Esophagus squamous epithelium (tissue), 5 donors: ENCODE measurements around the gene PRSS22. TPM values are rescaled to one million over a fixed set of nuclear protein-coding genes. Genes with fewer than 3 reads are reported as not detected.

Experiments
- DNase-seq: peaks from one replicate; lab custom pipeline; 2025; lab: John Stamatoyannopoulos, UW
- H3K27ac ChIP-seq, 4 donors: fragments of 200-600 bp; sonication (generic); one replicate each; pipeline ENCODE4 v1.5.1; 2016 to 2019; ENCODE audit warnings: mild to moderate bottlenecking in 1 of 4
- H3K27me3 ChIP-seq, 4 donors: fragments of 200-600 bp; sonication (generic); 1 replicate in 3 of 4; 2 replicates in 1 of 4; pipeline versions ENCODE4 v1.5.1 to v1.6.0; 2017 to 2021; ENCODE audit warnings: antibody characterized with exemption in 1 of 4
- H3K36me3 ChIP-seq, 3 donors: fragments of 200-600 bp; sonication (generic); one replicate each; pipeline ENCODE4 v1.5.1; 2016 to 2019
- H3K4me1 ChIP-seq, 3 donors: fragments of 200-600 bp; sonication (generic); one replicate each; pipeline ENCODE4 v1.5.1; 2017 to 2019
- H3K4me3 ChIP-seq, 4 donors: fragments of 200-600 bp; sonication (generic); 1 replicate in 3 of 4; 2 replicates in 1 of 4; pipeline ENCODE4 v1.5.1; 2016 to 2019; ENCODE audit warnings: mild to moderate bottlenecking in 2 of 4, moderate library complexity in 1 of 4
- H3K9me3 ChIP-seq, 3 donors: fragments of 200-600 bp; sonication (generic); one replicate each; pipeline ENCODE4 v1.5.1; 2016 to 2019
- POLR2A ChIP-seq, 4 donors: fragments of 450-650 bp; IDR thresholded peaks; one replicate each; pipeline ENCODE4 v1.6.1; 2017; ENCODE audit warnings: antibody characterized with exemption in 4 of 4, mild to moderate bottlenecking in 4 of 4, moderate library complexity in 3 of 4
- WGBS, 2 donors: methylation state at CpG; one replicate each; pipeline ENCODE4 v1.1.5; 2018; 5-methylcytosine and 5-hydroxymethylcytosine counted together
- intact Hi-C: fragments of 100-400 bp; cut with DNase I; formaldehyde crosslinking; loops from one replicate; pipeline ENCODE4 v1.15.0; 2022
- total RNA-seq, 4 donors: library from RNA; depleted of rRNA; stranded (reverse); fragments of >200 nt; gene quantifications; one replicate each; pipeline ENCODE4 v1.1.0, GENCODE V29; 2016
- TF ChIP-seq, protein P1 (sequence below), 6 experiments: fragments of 450-650 bp in 4 of 6; fragments of 200-600 bp in 2 of 6; sonication (generic) in 2 of 6; IDR thresholded peaks; one replicate each; pipeline ENCODE4 v1.5.1; 2016 to 2019; ENCODE audit warnings: antibody characterized with exemption in 6 of 6, mild to moderate bottlenecking in 4 of 6, moderate library complexity in 4 of 6
- donor health status: DM: yes; HTN: yes; CAD: no.

Gene PRSS22
- total RNA-seq, 4 donors from 2014 or later = 36.6 to 149 (median 113) TPM

DNA sequence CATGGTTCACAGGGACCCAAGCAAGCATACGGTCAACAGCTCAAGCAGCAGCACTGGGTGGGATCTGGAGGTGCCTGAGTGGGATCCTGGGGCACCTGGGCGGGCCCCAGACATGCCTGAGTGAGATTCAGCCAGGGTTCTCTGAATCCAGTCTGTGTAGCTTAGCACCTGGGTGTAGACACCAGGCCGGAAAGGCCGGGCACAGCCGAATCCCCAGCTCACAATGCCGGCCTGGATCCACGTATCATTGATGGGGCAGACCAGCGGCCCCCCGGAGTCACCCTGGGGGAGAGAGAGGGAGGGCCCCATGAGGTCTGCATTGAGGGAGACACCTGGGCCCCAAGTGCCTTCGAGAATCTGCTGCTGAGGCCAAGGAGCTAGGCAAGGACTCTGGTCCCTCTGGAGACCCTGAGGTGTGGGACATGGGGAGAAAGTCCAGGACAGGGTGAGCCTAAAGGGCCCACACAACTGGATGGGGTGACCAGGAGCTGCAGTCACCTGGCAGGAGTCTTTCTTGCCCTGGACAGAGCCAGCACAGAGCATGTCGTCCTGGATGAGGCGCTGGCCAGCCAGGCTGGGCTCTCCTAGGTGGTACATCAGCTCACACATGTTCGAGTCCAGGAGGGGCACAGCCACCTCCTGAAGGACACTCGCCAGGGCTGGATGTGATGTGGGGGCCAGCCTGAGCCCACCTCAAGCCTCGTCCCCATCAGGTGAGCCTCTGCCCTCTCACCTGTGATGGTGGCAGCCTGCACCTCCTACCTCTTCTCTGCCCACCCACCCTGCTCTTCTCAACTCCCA, 18.1 kb downstream of the PRSS22 start:
- no peak for DNase-seq
- no peak overlapping the region for H3K4me3 ChIP-seq
- H3K4me1 ChIP-seq = peaks cover 0 to 31% (median 26%) of the 10 kb centered on the region in 3 donors
- intact Hi-C loops = no loop called here
- no peak overlapping the region for H3K27ac ChIP-seq
- H3K36me3 ChIP-seq = no peaks in the 10 kb centered on the region
- 74 to 91% methylated on average over 4 to 5 of the region's 15 CpGs for WGBS, 2 donors
- TF ChIP-seq, protein P1, sequence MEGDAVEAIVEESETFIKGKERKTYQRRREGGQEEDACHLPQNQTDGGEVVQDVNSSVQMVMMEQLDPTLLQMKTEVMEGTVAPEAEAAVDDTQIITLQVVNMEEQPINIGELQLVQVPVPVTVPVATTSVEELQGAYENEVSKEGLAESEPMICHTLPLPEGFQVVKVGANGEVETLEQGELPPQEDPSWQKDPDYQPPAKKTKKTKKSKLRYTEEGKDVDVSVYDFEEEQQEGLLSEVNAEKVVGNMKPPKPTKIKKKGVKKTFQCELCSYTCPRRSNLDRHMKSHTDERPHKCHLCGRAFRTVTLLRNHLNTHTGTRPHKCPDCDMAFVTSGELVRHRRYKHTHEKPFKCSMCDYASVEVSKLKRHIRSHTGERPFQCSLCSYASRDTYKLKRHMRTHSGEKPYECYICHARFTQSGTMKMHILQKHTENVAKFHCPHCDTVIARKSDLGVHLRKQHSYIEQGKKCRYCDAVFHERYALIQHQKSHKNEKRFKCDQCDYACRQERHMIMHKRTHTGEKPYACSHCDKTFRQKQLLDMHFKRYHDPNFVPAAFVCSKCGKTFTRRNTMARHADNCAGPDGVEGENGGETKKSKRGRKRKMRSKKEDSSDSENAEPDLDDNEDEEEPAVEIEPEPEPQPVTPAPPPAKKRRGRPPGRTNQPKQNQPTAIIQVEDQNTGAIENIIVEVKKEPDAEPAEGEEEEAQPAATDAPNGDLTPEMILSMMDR (IDR thresholded peaks at IDR 0.05) = no peak
- TF ChIP-seq POLR2A (IDR thresholded peaks at IDR 0.05) = no peak
- H3K27me3 ChIP-seq = peaks cover 0 to 30% (median 0%) of the 10 kb centered on the region in 4 donors
- H3K9me3 ChIP-seq = no peaks in the 10 kb centered on the region

GRCh38 chr16:2838928-2839327, 19.0 kb downstream of the PRSS22 start:
- Histone ChIP-seq H3K4me1 (peaks cover 0 to 31% (median 26%) of the 10 kb centered on the region in 3 donors), H3K36me3 (no peaks in the 10 kb centered on the region), H3K4me3 (no peak overlapping the region), H3K9me3 (no peaks in the 10 kb centered on the region), H3K27me3 (peaks cover 0 to 30% (median 0%) of the 10 kb centered on the region in 4 donors), H3K27ac (no peak overlapping the region)
- WGBS, 2 donors = 6% methylated on average over 10 of the region's 12 CpGs; no CpG with 5 or more reads in 1 of the 2 donors
- DNase-seq = no peak
- intact Hi-C loops = no loop called here
- TF ChIP-seq POLR2A (IDR thresholded peaks at IDR 0.05) = no peak
- TF ChIP-seq, protein P1 (IDR thresholded peaks at IDR 0.05) = peak; percentile 38 to 89 (median 76)

DNA sequence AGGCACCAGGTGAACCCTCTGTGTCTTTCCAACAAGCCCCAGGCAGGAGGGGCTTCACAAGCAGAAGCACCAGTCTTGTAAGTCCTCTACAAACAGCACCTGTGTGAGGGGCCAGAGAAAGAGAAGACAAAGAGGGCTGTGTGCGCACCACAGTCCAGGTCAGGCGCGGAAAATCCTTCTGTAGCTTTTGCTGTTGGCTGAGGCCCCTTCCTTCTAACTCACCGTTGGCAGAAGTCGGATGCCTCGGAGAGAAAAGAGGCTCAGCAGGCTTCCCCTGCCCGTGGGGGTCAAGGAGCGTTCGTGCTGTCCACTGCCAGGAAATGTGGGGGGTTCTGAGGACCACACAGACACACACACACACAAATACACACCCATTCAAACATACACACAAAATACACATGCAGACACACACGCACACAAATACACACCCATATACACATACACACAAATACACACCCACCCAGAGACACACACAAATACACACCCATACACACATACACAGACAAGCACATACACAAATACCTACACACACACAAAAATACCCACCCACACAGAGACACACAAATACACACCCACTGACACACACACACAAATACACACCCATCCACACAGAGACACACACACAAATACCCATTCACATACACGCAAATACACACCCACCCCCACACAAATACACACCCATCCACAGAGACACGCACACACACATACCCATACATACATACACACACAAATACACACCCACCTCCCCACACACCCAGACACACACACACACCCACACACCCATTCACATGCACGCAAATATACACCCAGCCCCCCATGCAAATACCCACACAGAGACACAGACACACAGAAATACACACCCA, 21.1 kb downstream of the PRSS22 start:
- H3K27ac ChIP-seq = peak overlapping the region in 2 of 4 donors; percentile 72 to 79
- H3K27me3 ChIP-seq = peaks cover 0 to 41% (median 0%) of the 10 kb centered on the region in 4 donors
- no peak for DNase-seq

DNA sequence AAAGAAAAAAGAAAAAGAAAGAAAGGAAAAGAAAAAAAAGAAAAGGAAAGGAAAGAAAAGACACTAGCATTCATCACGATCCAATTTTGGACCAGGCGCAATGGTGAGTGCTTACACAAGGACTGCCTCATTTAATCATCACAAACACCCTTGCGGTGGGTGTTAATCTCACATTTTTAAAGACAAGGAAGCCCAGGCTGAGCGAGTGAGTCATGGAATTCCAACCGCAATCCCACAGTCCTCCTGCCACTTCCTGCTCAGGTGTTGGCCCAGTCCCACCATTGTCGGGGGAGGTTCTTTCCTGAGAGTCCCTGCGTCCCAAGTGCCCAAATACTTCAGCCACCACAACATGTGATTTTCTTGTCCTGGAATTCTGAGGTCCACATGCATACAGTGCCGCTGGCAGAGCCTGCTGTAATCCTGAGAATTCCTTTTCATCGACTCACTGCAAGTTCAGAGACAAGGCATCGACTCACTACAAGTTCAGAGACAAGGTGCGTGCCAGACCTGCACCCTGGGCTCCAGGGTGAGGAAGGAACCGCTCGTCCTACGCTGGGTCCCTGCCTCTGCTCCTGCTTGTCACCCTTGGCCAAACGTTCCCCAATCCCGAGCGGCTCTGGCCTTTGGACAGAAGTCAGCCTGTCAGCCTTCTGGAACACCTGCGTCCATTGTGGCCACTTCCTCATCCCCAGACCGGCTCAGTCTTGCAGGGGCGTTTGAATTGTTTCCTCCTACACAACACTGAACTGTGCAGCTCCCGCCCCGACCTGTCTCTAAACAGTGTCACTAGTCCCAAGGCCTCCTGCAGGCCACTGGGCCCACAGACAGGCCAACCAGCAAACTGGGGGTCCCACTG, 22.1 kb downstream of the PRSS22 start:
- peaks cover 0 to 51% (median 0%) of the 10 kb centered on the region in 4 donors for H3K27me3 ChIP-seq
- peak overlapping the region in 1 of 4 donors; percentile 10 for H3K4me3 ChIP-seq
- no peaks in the 10 kb centered on the region for H3K36me3 ChIP-seq
- TF ChIP-seq, protein P1 (IDR thresholded peaks at IDR 0.05) = peak in 2 of 6 experiments; percentile 21 to 36
- TF ChIP-seq POLR2A (IDR thresholded peaks at IDR 0.05) = no peak
- 15 to 24% methylated on average over 18 of the region's 22 CpGs for WGBS, 2 donors
- no peaks in the 10 kb centered on the region for H3K9me3 ChIP-seq
- intact Hi-C loops = no loop called here
- peaks cover 0 to 19% (median 16%) of the 10 kb centered on the region in 3 donors for H3K4me1 ChIP-seq
- peak overlapping the region in 3 of 4 donors; percentile 65 to 79 (median 72) for H3K27ac ChIP-seq
- DNase-seq = no peak

More for the DNA sequence above, 21.1 kb downstream of the PRSS22 start:
- TF ChIP-seq, protein P1 (IDR thresholded peaks at IDR 0.05) = no peak
- no peak for TF ChIP-seq POLR2A (IDR thresholded peaks at IDR 0.05)
- Histone ChIP-seq H3K9me3 (no peaks in the 10 kb centered on the region), H3K36me3 (no peaks in the 10 kb centered on the region), H3K4me1 (peaks cover 0 to 23% (median 18%) of the 10 kb centered on the region in 3 donors), H3K4me3 (no peak overlapping the region)
- intact Hi-C loops = no loop called here
- 56 to 67% methylated on average over 9 to 12 of the region's 13 CpGs for WGBS, 2 donors
